Peyer's patch (tissue), 4 donors: ENCODE results near the gene MT1HL1. TPM values are rescaled to one million over a fixed set of nuclear protein-coding genes. Genes with fewer than 3 reads are reported as not detected.
"Not testable (repeated sequence)": the region's sequence is repeated elsewhere in the genome, so short reads cannot be mapped to it uniquely, and the experiment has no call there.

Experiments
- DNase-seq, 3 donors: peaks; one replicate each; pipeline ENCODE4 v3.0.0-alpha.2; 2017 to 2019
- H3K27ac ChIP-seq, 4 donors: fragments of 200-600 bp; sonication (generic); one replicate each; pipeline ENCODE4 v1.5.1; 2016 to 2019
- H3K27me3 ChIP-seq, 2 donors: fragments of 200-600 bp; sonication (generic); one replicate each; pipeline ENCODE4 v1.5.1; 2019
- H3K36me3 ChIP-seq, 3 donors: fragments of 200-600 bp; sonication (generic); one replicate each; pipeline ENCODE4 v1.5.1; 2016 to 2019
- H3K4me1 ChIP-seq, 4 donors: fragments of 200-600 bp; sonication (generic); one replicate each; pipeline ENCODE4 v1.5.1; 2016 to 2019
- H3K4me3 ChIP-seq, 4 donors: fragments of 200-600 bp; sonication (generic); 1 replicate in 3 of 4; 2 replicates in 1 of 4; pipeline ENCODE4 v1.5.1; 2016 to 2019; ENCODE audit warnings: mild to moderate bottlenecking in 1 of 4
- H3K9me3 ChIP-seq, 4 donors: fragments of 200-600 bp; sonication (generic); one replicate each; pipeline ENCODE4 v1.5.1; 2016 to 2019; ENCODE audit warnings: mild to moderate bottlenecking in 1 of 4
- POLR2A ChIP-seq, 2 donors: fragments of 450-650 bp; IDR thresholded peaks; one replicate each; pipeline ENCODE4 v1.5.1; 2017; ENCODE audit warnings: antibody characterized with exemption in 2 of 2, mild to moderate bottlenecking in 2 of 2, moderate library complexity in 2 of 2
- total RNA-seq, 4 donors: library from RNA; depleted of rRNA; stranded (reverse); fragments of >200 nt; gene quantifications; one replicate each; pipeline ENCODE4 v1.1.0, GENCODE V29; 2016
- TF ChIP-seq, protein P1 (sequence below), 6 experiments: fragments of 450-650 bp in 4 of 6; fragments of 200-600 bp in 2 of 6; sonication (generic) in 1 of 6; IDR thresholded peaks; one replicate each; pipeline ENCODE4 v1.5.1; 2017 to 2019; ENCODE audit warnings: antibody characterized with exemption in 6 of 6, mild to moderate bottlenecking in 3 of 6, moderate library complexity in 1 of 6

MT1HL1 gene
- total RNA-seq, 4 donors from 2014 or later: not detected

DNA sequence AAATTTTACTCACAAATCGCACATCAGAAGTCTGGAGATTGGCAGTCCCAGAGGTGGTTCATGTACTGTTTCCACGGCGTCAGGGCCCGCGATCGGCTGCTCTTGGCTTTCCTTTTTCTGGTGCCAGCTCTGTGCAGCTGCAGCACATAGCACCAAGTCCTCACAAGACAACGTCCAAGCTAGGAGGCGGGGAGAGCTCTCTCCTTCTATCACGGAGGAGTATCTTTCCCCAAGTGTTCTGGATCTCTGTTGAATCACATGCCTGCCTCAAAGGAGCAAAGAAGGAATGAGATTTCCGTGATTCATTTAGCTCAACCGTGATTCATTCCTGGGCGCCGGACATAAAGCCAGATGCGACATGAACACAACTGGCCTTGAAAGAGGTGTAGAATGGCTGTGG is 25.5 kb downstream of the MT1HL1 start:
- H3K9me3 ChIP-seq: no peaks in the 10 kb centered on the region
- TF ChIP-seq, protein P1, sequence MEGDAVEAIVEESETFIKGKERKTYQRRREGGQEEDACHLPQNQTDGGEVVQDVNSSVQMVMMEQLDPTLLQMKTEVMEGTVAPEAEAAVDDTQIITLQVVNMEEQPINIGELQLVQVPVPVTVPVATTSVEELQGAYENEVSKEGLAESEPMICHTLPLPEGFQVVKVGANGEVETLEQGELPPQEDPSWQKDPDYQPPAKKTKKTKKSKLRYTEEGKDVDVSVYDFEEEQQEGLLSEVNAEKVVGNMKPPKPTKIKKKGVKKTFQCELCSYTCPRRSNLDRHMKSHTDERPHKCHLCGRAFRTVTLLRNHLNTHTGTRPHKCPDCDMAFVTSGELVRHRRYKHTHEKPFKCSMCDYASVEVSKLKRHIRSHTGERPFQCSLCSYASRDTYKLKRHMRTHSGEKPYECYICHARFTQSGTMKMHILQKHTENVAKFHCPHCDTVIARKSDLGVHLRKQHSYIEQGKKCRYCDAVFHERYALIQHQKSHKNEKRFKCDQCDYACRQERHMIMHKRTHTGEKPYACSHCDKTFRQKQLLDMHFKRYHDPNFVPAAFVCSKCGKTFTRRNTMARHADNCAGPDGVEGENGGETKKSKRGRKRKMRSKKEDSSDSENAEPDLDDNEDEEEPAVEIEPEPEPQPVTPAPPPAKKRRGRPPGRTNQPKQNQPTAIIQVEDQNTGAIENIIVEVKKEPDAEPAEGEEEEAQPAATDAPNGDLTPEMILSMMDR (IDR thresholded peaks at IDR 0.05): no peak
- no peak overlapping the region for H3K27ac ChIP-seq
- no peaks in the 10 kb centered on the region for H3K27me3 ChIP-seq
- DNase-seq: no peak
- H3K36me3 ChIP-seq: no peaks in the 10 kb centered on the region
- no peaks in the 10 kb centered on the region for H3K4me1 ChIP-seq
- H3K4me3 ChIP-seq: no peak overlapping the region

DNA sequence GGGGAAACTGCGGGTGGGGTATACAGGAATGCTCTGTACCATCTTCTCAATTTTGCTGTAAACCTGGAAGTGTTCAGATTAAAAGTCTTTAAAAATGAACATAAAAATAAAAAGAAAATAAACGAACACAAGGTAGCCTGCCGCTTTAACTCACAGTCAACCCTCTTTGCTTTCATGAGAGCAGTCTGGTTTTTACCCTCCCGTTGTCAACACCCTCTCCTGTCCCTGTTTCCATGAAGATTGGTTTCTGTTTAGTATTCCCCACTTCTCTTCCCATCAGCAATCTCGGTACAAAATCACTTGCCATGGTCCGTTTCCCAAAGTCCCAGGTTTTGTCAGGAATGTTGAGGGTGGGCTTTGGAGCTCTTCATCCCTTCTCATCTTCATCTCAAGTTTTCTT is 28.8 kb downstream of the MT1HL1 start:
- no peak for DNase-seq
- no peaks in the 10 kb centered on the region for H3K4me1 ChIP-seq
- H3K27me3 ChIP-seq: no peaks in the 10 kb centered on the region
- H3K4me3 ChIP-seq: no peak overlapping the region
- H3K27ac ChIP-seq: no peak overlapping the region
- H3K9me3 ChIP-seq: no peaks in the 10 kb centered on the region
- no peaks in the 10 kb centered on the region for H3K36me3 ChIP-seq
- TF ChIP-seq POLR2A (IDR thresholded peaks at IDR 0.05): no peak
- TF ChIP-seq, protein P1 (IDR thresholded peaks at IDR 0.05): no peak

DNA sequence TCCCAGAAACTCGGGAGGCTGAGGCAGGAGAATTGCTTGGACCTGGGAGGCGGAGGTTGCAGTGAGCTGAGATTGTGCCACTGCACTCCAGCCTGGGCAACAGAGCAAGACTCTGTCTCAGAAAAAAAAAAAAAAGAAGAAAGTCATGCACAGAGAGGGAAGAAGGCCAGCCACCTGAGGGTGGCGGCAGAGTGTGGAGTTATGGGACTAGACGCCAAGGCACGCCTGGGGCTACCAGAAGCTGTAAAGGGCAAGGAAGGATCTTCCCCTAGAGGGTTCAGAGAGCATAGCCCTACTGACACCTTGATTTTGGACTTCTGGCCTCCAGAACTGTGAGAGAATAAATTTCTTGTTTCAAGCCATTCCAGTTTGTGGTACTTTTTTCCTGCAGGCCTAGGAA is 30.2 kb downstream of the MT1HL1 start:
- H3K27ac ChIP-seq, H3K4me1 ChIP-seq, H3K27me3 ChIP-seq, DNase-seq, H3K9me3 ChIP-seq, H3K36me3 ChIP-seq, H3K4me3 ChIP-seq: not testable (repeated sequence)

DNA sequence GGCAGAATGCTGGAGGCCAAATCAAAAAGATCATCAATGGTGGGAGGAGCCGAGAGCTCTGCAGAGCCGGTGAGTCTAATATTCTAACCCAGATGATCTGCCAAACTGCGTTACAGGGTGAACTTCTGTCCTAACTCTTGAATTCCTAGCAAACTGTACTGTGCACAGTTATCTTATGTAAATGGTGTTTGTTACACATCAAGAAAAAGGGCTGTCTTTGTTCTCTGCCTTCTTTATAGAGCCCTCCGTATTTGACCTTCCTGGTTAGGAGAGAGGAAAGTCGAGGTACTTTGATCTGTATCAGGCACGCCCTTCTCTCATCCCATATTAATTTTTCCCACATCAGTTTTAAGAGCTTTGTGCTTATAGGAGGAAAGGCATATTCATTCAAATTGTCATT is 37.6 kb downstream of the MT1HL1 start:
- no peak overlapping the region for H3K4me3 ChIP-seq
- H3K4me1 ChIP-seq: no peaks in the 10 kb centered on the region
- TF ChIP-seq POLR2A (IDR thresholded peaks at IDR 0.05): no peak
- TF ChIP-seq, protein P1 (IDR thresholded peaks at IDR 0.05): no peak
- no peak overlapping the region for H3K27ac ChIP-seq
- H3K9me3 ChIP-seq: no peaks in the 10 kb centered on the region
- H3K36me3 ChIP-seq: no peaks in the 10 kb centered on the region
- no peak for DNase-seq
- H3K27me3 ChIP-seq: no peaks in the 10 kb centered on the region

DNA sequence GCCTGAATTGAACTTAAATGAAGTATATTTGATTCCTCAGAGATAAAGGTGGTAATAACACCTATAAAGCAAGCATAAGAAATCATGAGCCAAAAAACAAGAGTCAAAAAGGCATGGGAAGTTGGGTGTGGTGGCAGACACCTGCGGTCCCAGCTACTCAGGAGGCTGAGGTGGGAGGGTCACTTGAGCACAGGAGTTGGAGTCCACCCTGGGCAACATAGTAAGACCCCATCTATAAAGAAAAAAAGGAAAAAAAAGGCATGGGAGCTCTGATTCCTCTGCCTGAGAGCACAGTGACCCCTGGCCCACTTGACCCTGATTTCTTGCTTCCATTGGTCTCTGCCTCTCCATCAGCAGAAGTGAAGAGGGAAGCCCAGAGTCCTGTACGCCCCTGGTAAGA is 40.3 kb downstream of the MT1HL1 start:
- Histone ChIP-seq H3K4me1 (no peaks in the 10 kb centered on the region), H3K36me3 (no peaks in the 10 kb centered on the region), H3K9me3 (no peaks in the 10 kb centered on the region), H3K4me3 (no peak overlapping the region), H3K27ac (no peak overlapping the region), H3K27me3 (no peaks in the 10 kb centered on the region)
- TF ChIP-seq, protein P1 (IDR thresholded peaks at IDR 0.05): no peak
- TF ChIP-seq POLR2A (IDR thresholded peaks at IDR 0.05): no peak
- DNase-seq: no peak

DNA sequence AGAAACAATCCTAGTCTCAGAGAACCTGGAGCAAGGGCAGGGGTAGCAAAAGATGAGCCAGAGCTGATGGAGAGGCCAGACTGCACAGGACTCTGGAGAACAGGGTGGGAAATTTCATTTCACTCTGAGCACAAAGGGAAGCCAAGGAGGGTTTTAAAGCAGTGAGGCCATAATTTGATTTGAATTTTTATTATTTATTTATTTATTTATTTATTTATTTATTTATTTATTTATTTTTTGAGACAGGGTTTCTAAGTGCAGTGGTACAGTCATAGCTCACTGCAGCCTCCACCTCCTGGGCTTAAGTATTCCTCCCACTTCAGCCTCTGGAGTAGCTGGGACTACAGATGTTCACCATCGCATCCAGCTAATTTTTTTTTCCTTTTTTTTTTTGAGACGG is 45.1 kb downstream of the MT1HL1 start:
- H3K4me1 ChIP-seq: no peaks in the 10 kb centered on the region
- TF ChIP-seq, protein P1 (IDR thresholded peaks at IDR 0.05): no peak
- TF ChIP-seq POLR2A (IDR thresholded peaks at IDR 0.05): no peak
- no peaks in the 10 kb centered on the region for H3K36me3 ChIP-seq
- H3K27ac ChIP-seq: no peak overlapping the region
- H3K27me3 ChIP-seq: no peaks in the 10 kb centered on the region
- H3K9me3 ChIP-seq: no peaks in the 10 kb centered on the region
- no peak for DNase-seq
- H3K4me3 ChIP-seq: no peak overlapping the region
